Lung microvascular endothelial cell (primary cell): ENCODE measurements around the gene PLD6. TPM values are rescaled to one million over a fixed set of nuclear protein-coding genes. Genes with fewer than 3 reads are reported as not detected.
"Not testable (repeated sequence)": the region's sequence is repeated elsewhere in the genome, so short reads cannot be mapped to it uniquely, and the experiment has no call there.

Source experiments
- DNase-seq, 2 donors: peaks; one replicate each; pipeline versions ENCODE4 v3.0.0 to v3.0.0-alpha.2; 2010; ENCODE audit warnings: low read depth in 2 of 2
- total RNA-seq: library from RNA; depleted of rRNA; stranded (reverse); fragments of >200 nt; gene quantifications from 2 replicates; pipeline ENCODE4 v1.2.1, GENCODE V29; 2014

PLD6 gene
- total RNA-seq, 1 donor from 2014 or later: 2.8 TPM

DNA sequence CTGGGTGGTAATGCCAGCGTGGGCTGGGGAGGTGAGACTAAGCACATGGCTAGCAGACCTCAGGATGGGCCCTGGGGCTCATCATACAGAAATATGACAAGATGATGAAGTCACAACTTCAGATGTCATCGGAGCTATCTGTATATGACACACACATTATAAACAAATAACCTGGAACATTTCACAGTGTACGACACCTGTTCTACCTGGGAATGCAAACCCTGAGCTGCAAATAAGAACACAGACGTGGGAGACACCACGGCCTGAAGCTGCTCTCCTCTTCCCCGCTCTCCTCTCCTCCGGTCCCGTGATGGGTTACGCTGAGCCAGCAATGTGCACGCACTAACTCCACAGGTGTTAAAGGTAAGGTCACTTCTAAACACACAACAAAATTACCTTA, 4.9 kb downstream of the PLD6 start:
- DNase-seq: no peak

DNA sequence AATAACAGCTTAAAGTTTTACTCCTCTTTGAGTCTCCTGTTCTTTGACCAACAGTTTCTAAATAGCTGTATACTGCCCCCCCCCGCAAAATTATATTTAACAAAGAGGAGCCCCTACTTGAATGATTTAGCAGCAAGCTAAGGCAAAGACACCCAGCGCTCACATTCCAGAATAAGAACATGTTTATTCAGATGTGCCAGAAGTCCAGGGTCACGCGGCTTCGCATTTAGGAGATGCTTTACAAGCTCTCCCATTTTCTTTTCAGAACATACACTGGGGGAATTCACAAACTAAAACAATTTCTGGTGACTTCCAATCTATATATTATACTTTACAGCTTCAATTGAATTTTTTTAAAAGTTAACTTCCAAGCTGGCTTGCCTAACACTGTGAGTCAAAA, 5.3 kb downstream of the PLD6 start:
- DNase-seq: no peak

DNA sequence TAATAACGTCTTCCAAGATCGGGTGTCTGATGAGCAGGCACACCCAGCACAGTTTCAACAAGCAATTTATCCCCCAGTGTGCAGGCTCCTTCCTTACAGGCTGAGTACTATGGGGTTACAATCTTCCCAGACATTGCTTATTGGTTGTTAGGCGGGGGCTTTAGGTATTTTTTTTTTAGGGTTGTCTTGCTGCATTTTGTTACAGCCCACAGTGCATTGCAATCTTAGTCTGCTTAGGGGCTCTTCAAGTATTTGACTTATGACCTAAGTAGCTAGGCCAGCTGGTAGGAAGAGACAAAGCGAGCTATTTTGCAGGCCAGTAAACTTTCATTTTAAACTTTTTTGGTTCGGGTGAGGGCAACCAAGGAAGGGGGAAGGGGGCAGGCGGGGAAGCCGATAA, 5.8 kb downstream of the PLD6 start:
- no peak for DNase-seq

DNA sequence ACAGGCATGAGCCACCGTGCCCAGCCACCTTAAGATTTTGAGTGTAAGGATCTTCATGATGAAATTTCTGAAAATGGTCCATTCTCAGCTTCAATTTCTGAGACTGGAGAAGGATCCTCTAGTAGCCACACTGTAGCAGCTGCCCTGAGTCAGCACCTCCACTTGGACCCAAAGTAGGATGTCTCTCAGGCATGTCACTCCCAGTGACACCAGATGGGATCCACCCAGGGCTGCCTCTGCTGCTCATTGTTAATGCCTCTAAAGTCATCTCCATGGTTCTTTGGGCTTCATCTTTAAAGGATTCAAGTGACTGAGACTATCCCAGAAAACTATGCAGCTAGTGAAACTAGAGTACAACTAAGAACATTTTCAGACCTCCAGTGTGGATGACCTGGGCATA, 7.9 kb downstream of the PLD6 start:
- DNase-seq: no peak

DNA sequence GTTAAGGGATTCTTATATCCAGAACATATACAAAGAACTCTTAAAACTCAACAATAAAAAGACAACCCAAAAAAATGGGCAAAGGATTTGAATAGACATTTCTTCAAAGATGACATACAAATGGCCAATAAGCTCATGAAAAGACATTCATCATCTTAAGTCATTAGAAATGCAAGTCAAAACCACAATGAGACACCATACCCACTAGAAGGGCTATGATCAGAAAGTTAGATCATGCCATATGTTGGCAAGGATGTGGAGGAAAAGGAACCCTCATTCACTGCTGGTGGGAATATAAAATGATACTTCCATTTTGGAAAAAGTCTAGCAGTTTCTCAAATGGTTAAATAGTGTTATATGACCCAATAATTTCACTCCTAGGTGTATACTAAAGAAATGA, 9.4 kb downstream of the PLD6 start:
- DNase-seq: no peak

DNA sequence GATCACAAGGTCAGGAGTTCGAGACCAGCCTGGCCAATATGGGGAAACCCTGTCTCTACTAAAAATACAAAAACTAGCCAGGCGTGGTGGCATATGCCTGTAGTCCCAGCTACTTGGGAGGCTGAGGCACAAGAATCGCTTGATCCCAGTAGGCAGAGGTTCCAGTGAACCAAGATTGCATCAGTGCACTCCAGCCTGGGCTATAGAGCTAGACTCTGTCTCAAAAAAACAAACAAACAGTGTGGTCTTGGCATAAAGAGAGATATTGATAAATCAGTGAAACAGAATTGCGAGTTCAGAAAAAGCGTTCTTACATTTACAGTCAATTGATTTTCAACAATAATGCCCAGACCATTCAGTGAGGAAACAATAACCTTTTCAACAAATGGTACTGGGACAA, 10.7 kb downstream of the PLD6 start:
- not testable (repeated sequence) for DNase-seq

DNA sequence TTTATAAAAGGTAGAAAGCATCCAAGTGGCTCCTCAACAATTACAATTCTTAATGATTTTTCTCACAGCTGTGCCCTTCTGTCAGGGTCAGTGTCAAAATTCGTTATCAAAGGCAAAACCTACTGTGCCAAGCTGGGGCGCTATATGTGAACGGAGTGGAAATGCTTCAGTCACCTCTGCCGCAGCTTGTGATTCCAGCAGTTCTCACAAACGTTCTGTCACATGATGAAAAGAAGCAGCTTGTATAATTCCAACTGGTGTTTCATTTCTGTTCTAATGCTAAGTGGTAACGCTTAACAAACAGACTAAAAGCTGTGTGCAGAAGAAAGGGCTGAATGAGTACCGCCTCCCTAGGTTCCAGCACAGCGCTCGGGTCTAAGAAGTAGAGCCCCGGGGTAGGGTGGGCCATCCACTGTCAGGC, 14.2 kb downstream of the PLD6 start:
- DNase-seq: peak; percentile 20 to 25

DNA sequence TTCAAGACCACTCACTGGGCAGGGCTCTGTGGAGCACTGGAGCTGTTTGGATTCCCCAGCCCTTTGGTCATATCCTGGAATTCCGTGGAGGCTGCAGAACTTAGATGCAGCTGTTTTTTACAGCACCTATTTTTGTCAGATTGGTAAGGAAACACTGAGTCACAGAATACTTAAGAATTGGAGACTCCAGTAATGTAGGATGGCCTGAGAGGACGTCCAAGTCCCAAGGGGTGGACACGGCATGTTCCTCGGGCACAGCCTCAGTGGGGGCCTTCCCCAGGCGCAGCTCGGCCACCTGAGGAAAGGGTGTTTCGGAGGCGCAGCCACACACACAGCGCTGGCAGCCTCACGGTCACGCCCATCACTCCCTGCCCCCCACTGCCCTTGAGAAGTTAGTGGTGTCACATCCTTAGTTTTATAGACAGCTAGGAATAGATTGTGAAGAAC, 14.8 kb downstream of the PLD6 start:
- DNase-seq: peak; percentile 25 to 93

DNA sequence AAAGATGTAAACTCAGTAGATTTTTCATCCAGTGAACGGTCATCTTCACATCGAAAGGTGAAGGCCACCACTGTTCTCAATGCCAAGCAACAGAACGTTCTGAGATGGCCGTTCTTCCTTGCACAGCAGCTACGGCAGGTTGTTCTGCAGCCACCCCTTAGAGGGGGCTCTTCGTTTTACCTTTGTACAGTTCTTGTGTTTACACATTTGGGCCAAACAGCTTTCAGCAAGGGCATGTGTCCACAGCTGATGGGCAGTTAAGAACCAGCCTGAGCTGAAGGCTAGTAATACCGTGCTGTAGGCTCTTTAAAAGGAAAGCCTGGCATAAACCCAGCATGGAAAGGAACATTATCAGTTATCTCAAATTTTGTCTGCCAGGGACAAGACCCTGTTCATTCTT, 15.9 kb downstream of the PLD6 start:
- no peak for DNase-seq

DNA sequence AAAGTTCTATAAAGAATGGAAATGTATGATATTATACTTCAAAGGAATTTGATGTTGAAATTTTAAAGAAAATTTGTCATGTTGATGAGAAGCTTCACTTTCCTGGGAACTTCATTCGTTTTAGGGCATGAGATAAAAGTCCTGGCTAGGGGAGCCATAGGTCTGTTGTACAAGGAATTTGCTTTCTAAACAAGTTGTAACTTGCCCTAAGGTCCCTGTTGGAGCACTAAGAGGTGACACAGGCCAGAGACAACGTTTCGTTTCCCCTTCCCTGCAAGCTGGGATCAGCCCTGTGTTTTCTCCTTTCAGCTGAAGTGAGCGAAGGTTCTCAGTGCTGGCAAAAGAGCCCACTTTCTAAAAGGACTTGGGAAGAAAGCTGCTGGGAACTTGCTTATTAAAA, 16.6 kb downstream of the PLD6 start:
- no peak for DNase-seq

DNA sequence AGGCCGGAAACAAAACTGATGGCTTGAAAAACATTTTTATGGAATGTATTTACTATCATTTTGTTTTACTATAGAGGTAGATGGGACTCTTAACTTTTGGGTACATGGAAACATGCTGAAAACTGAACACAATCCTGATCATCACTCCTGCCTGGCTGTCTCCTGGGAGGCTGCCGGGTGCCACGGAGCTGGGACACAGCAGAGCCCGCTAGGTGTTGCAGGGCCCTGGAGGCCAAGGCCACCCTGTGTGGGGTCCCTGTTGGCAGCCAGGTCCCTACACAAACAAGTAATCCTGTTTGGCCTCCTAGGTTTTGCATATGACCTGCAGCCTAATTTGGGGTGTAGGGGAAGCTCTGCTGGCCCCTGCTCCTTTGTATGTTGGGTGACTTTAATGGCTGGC, 17.5 kb downstream of the PLD6 start:
- DNase-seq: no peak

DNA sequence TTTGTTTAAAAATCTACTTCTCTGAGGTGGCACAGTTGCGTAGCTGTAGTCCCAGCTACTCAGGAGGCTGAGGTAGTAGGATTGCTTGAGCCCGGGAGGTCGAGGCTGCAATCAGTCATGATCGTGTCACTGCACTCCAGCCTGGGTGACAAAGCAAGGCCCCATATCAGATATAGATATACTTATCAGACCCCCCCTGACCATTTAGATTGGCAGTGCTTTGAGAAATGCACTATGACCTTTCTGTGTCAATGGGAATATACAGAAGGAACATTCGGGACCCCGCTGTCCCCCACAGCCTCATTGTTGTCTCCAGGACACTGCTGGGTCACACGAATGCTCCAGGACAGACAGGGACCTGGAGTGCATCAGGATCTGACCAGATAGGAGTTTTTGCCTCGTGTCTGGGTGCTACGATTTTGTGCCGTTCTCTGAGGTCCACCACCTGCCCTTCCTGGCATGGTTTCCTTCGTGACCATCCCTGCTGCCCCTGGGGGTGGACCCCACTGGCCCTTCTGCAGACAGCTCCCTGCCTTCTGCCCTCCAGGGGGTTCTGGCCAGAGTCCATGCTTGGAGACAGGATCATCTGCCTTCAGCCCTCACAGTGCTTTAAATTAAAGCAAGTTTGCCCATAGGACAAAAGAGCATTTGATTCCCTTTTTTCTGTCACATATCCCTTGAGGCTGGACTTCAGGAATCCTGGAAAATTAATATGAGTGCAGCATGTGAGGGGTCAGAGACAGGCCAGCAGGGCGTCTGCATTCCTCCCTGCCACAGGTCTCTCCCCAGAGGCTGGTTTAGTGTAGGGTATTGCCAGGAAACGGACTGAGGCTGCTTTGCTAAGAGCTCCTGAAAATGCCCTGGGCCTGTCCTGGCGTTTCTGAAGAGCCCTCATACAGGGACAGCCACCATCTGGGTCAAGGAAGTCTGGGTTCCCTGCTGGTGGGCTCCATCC, 19.3 kb downstream of the PLD6 start:
- no peak for DNase-seq

DNA sequence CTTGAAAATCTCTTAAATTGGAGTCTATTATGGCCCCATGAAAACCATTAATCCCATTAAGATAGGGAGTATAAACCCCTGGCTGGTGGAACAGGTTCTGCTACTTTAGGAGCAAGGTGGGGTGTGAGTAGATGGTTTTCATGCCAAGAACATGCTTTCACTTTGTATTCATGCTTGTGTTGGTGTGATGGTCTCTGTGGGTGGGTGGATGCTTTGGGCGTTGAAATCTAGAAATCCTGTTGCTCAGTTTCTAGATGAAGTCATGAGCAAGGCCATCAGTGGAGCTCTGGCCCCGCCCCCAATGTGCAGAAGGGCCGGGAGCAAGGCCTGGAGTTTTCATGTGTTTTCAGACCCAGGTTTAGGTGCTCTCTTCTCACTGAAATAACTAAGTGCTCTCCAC, 20.1 kb downstream of the PLD6 start:
- no peak for DNase-seq

DNA sequence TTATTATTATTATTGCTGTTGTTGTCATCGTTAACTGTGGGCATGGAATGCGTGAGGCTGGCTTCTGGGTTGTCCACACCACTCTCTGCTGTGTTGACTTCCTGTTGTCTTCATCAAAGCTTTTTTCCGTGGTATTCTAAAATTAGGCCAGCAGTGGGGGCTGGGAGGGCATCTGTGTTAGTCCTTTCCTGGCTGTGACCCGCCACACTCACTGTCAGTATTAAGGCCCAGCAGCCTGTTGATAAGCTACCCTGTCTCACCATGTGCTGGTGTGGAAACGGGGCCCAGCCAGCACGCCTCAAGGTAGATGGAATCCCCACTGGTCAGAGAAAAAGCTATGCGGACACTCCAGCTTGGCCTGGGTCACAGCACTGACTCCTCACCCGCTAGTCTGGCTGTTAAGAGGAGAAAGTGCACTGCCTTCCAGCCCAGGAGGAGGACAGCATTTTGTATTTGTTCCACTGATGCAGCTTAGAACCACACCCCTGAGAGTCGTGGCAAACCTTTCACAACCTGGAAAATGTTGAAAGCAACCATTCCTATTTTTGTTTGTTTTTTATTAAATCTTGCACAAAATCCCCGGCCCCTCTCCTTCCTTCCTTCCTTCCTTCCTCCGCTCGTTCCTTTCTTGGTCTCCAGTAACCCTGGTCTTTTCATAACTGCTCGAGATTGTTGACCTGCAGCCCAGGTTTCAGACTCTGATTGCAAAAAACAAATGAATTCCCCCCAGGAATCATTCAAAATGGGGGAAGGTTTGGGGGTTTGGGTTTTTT, 21.0 kb downstream of the PLD6 start:
- peak in 1 of 2 donors; percentile 47 for DNase-seq

DNA sequence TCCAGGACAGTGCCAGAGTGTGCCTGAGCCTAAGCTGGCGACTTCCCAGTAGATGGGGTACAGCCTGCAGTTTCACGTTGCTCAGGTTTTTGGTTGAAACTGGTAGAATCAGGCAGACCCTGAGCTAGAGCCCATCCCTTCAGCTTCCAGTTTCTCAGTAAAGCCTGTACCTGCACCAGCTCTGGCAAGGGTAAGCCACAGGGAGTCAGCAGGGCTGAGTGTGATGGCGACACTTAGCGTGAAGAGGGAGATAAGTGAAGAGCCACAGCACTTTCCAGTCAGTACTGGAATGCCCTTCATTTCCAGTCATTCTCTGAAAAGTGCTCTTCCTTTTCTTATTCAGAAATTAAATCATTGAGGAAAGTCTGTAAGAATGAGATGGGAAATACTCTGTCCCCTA, 22.4 kb downstream of the PLD6 start:
- DNase-seq: no peak

DNA sequence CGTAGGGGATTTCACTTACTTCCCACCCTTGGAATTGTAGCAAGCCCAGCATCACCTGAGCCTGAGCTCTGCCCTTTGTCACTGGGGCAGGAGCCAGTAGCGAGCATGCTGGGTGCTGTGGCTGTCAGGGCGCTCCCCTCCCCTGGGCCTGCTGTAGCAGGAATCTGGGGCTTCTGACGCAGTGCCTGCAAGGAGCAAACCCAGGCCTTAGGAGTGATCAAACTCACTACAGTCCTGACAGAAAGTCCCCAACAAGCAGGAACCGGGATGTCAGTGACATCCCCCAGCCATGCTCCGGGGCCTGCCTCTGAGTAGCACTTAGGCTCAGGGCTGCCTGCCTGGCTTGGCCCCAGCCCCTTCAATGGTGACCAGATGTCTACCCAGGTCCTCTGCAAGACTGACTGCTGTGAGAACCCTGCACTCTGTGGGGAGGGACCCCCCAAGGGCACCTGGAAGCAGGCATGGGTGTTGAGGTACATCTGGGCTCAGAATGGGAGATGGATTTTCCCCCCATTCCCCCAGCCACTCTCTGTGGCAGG, 23.5 kb downstream of the PLD6 start:
- DNase-seq: no peak

DNA sequence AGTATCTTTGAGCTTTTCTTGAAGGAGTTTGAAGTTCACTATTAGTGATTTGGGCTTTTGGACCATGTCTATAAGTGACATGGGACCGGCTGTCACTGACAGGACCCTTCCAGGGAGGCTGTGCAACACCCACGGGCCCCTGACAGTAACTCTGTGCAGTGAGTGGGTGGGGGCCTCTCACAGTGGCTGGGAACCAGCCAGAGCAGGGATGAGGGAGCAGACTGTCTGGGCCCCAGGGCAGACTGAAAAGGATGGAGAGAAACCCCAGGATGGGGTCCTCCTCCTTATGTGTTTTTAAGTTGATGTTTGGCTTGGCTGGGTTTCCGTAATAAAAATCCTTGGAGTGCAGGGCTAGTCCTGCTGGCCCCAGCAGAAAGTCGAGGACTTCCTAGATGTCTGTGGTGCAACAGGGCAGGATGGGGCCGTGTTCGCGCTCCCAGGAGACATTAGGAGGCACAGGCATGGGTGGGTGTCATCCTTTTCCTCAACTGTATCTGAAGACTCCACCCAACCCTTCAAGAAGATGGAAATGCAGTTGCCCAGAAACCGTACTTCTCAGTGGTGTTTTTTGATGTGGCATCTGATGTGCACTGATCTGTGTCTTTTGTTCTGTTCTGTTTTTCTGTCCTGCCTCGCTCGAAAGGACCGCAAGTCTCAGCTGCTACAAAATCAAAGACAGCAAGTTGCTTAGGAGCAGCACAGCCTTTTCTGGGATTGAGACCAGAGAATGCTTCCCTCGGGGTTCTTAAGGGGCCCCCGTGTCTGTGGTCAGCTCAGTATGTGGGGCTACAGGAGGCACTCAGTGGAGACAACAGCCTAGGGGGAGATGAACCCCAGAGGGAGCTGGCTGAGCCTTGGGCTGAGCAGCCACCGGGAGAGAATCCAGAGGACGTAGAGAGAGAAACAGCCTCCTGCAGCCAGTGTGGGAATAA, 24.2 kb downstream of the PLD6 start:
- DNase-seq: no peak

DNA sequence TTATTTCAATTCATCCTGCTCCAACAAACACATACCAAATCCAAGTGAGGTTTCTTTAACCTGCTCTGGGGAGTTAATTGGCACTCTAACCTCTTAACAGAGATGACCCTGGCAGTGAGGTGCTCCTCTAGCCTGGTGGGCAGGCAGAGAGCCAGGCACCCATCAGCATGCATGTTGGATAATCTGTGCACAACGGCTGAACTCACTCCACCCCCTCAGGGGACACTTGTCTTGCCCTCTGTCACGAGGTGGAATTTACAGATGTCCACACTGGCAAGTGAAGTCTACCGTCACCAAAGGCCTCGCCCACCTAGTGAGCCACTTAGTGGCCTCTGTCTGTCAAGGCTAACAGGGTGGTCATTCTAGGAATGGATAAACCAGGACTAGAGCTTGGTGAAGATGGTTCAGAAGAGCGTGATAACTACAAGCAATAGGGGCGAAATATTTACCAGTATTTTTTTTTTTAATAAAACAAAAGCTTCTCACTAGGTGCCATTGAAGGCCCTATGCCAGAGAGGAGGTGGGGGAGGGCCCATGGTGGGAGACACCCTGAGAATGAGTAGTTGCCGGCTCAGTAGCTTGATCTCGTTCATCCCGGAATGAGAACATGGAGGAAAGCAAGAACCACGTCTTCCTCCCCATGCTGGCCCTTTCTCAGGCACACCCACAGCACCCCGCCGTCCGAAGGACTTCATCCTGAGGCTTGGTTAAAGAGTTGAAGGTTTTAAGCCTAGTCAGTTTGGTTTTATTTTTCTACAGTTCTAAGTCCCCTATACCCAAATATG, 25.2 kb downstream of the PLD6 start:
- no peak for DNase-seq

DNA sequence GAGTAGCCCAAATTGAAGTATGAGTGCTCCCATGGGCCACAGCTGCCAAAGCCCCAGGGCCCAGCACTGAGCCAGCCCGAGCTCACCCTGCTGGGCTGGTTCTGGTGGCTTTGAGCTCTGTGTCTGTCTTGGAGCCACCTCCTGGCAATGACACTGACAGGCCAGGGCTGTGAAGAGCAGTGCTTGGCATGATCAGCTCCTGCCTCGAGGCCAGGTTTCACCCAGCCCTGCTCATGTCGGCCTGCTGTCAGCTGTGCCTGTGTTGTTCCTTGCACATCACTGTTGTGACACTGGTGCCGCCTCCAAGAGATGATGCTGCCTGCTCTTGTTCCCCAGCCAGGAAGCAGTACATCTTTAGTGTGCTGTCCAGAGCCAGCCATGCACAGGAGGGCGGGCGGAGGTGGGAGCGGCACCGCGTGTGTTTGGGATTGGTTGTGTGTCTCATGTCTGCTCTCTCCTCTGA, 26.0 kb downstream of the PLD6 start:
- DNase-seq: no peak

DNA sequence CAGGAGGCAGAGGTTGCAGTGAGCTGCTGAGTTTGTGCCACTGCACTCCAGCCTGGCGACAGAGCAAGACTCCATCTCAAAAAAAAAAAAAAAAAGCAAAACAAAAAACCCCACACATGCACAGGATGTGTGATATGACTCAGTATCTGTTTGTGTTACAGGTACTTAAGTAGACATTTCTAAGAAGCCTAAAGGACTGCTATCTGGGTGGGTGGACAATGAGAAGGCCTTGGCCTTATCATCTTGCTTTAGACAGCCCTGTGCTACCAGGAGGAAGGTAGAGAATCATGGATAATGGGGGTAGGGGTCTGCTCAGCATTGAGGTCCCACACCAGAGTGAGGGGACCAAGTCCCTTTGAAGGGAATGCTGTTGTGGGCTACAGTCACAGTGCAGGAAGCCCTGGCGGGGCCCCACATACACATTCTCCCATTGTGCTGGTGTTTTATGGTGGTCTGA, 26.7 kb downstream of the PLD6 start:
- peak in 1 of 2 donors; percentile 44 for DNase-seq
